ENCODE results near the gene CDX1.
"Not testable (repeated sequence)": the region's sequence is repeated elsewhere in the genome, so short reads cannot be mapped to it uniquely, and the experiment has no call there.

CDX1 gene

GRCh38 chr5:150227606-150228273 lies 61.2 kb downstream of the CDX1 start:
- Histone ChIP-seq H3K4me3 (ENCODE audit: insufficient read depth, low read length, poor library complexity, severe bottlenecking) (no peak overlapping the region), H3F3A (ENCODE audit: insufficient read depth) (no peaks in the 10 kb centered on the region), H3K9ac (ENCODE audit: low read length) (no peak overlapping the region), H4K20me1 (ENCODE audit: low read depth, low read length) (no peaks in the 10 kb centered on the region), H3K27ac (ENCODE audit: low read depth, low read length) (no peak overlapping the region), H3K4me2 (ENCODE audit: low read depth, low read length, poor library complexity, severe bottlenecking) (no peak overlapping the region), H3K79me2 (ENCODE audit: insufficient read depth, low read length) (no peaks in the 10 kb centered on the region), H3K36me3 (ENCODE audit: low read length) (no peaks in the 10 kb centered on the region), H3K9me3 (ENCODE audit: insufficient read depth, low read length) (no peaks in the 10 kb centered on the region), H2AFZ (ENCODE audit: low read depth, low read length, severe bottlenecking) (no peak overlapping the region), H3K27me3 (ENCODE audit: low read length) (no peaks in the 10 kb centered on the region), H3K9me2 (replicated peaks; ENCODE audit: insufficient read depth, low read length) (no peaks in the 10 kb centered on the region)
- TF ChIP-seq, protein P1, sequence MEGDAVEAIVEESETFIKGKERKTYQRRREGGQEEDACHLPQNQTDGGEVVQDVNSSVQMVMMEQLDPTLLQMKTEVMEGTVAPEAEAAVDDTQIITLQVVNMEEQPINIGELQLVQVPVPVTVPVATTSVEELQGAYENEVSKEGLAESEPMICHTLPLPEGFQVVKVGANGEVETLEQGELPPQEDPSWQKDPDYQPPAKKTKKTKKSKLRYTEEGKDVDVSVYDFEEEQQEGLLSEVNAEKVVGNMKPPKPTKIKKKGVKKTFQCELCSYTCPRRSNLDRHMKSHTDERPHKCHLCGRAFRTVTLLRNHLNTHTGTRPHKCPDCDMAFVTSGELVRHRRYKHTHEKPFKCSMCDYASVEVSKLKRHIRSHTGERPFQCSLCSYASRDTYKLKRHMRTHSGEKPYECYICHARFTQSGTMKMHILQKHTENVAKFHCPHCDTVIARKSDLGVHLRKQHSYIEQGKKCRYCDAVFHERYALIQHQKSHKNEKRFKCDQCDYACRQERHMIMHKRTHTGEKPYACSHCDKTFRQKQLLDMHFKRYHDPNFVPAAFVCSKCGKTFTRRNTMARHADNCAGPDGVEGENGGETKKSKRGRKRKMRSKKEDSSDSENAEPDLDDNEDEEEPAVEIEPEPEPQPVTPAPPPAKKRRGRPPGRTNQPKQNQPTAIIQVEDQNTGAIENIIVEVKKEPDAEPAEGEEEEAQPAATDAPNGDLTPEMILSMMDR (IDR thresholded peaks at IDR 0.05; ENCODE audit: insufficient read depth, low read length, poor library complexity, severe bottlenecking) = no peak

GRCh38 chr5:150229571-150229970 lies 63.0 kb downstream of the CDX1 start:
- no peaks in the 10 kb centered on the region for H4K20me1 ChIP-seq (ENCODE audit: low read depth, low read length)

GRCh38 chr5:150230842-150231241 lies 64.3 kb downstream of the CDX1 start:
- no peaks in the 10 kb centered on the region for H3K36me3 ChIP-seq (ENCODE audit: low read length)
- no peak for TF ChIP-seq EZH2phosphoT487 (conservative IDR thresholded peaks at IDR 0.05; ENCODE audit: low read length)
- TF ChIP-seq, protein P1 (IDR thresholded peaks at IDR 0.05; ENCODE audit: insufficient read depth, low read length, poor library complexity, severe bottlenecking) = no peak
- H3K9me3 ChIP-seq (ENCODE audit: insufficient read depth, low read length) = no peaks in the 10 kb centered on the region
- H3K4me2 ChIP-seq (ENCODE audit: low read depth, low read length, poor library complexity, severe bottlenecking) = no peak overlapping the region
- no peaks in the 10 kb centered on the region for H4K20me1 ChIP-seq (ENCODE audit: low read depth, low read length)
- no peaks in the 10 kb centered on the region for H3K27me3 ChIP-seq (ENCODE audit: low read length)
- H3K79me2 ChIP-seq (ENCODE audit: insufficient read depth, low read length) = no peaks in the 10 kb centered on the region
- no peaks in the 10 kb centered on the region for H3K9me2 ChIP-seq (replicated peaks; ENCODE audit: insufficient read depth, low read length)
- H3K4me3 ChIP-seq (ENCODE audit: insufficient read depth, low read length, poor library complexity, severe bottlenecking) = no peak overlapping the region
- H2AFZ ChIP-seq (ENCODE audit: low read depth, low read length, severe bottlenecking) = no peak overlapping the region
- H3K9ac ChIP-seq (ENCODE audit: low read length) = no peak overlapping the region
- H3K27ac ChIP-seq (ENCODE audit: low read depth, low read length) = no peak overlapping the region
- no peaks in the 10 kb centered on the region for H3F3A ChIP-seq (ENCODE audit: insufficient read depth)

More at GRCh38 chr5:150229571-150229970, 63.0 kb downstream of the CDX1 start:
- no peaks in the 10 kb centered on the region for H3K79me2 ChIP-seq (ENCODE audit: insufficient read depth, low read length)
- H3K9ac ChIP-seq (ENCODE audit: low read length) = no peak overlapping the region
- H3K9me2 ChIP-seq (replicated peaks; ENCODE audit: insufficient read depth, low read length) = no peaks in the 10 kb centered on the region
- no peak for TF ChIP-seq EZH2phosphoT487 (conservative IDR thresholded peaks at IDR 0.05; ENCODE audit: low read length)
- TF ChIP-seq, protein P1 (IDR thresholded peaks at IDR 0.05; ENCODE audit: insufficient read depth, low read length, poor library complexity, severe bottlenecking) = no peak
- no peaks in the 10 kb centered on the region for H3K36me3 ChIP-seq (ENCODE audit: low read length)
- H3K4me3 ChIP-seq (ENCODE audit: insufficient read depth, low read length, poor library complexity, severe bottlenecking) = no peak overlapping the region
- H3K27me3 ChIP-seq (ENCODE audit: low read length) = no peaks in the 10 kb centered on the region
- no peak overlapping the region for H3K4me2 ChIP-seq (ENCODE audit: low read depth, low read length, poor library complexity, severe bottlenecking)
- H3K9me3 ChIP-seq (ENCODE audit: insufficient read depth, low read length) = no peaks in the 10 kb centered on the region
- no peak overlapping the region for H2AFZ ChIP-seq (ENCODE audit: low read depth, low read length, severe bottlenecking)
- H3K27ac ChIP-seq (ENCODE audit: low read depth, low read length) = no peak overlapping the region
- H3F3A ChIP-seq (ENCODE audit: insufficient read depth) = no peaks in the 10 kb centered on the region

- not testable (repeated sequence) for H3K27ac ChIP-seq (ENCODE audit: low read depth, low read length); H3K4me2 ChIP-seq (ENCODE audit: low read depth, low read length, poor library complexity, severe bottlenecking); H3K79me2 ChIP-seq (ENCODE audit: insufficient read depth, low read length); H3K9ac ChIP-seq (ENCODE audit: low read length); H3K27me3 ChIP-seq (ENCODE audit: low read length); H3K9me3 ChIP-seq (ENCODE audit: insufficient read depth, low read length); H3K4me3 ChIP-seq (ENCODE audit: insufficient read depth, low read length, poor library complexity, severe bottlenecking); H4K20me1 ChIP-seq (ENCODE audit: low read depth, low read length); H2AFZ ChIP-seq (ENCODE audit: low read depth, low read length, severe bottlenecking); H3F3A ChIP-seq (ENCODE audit: insufficient read depth); H3K36me3 ChIP-seq (ENCODE audit: low read length); H3K9me2 ChIP-seq (replicated peaks; ENCODE audit: insufficient read depth, low read length)
These were observed 67.1 kb downstream of the CDX1 start for GRCh38 chr5:150233706-150234105.

Measured in SU-DHL-6 (cell line).